GM12874 (cell line): ENCODE data around the gene SBSN.

Experiments
- CTCF ChIP-seq: IDR thresholded peaks from 2 replicates; pipeline ENCODE4 v1.5.1; 2011; ENCODE audit warnings: low read depth, mild to moderate bottlenecking, control low read depth, low read length, moderate library complexity; ENCODE audit not compliant: insufficient read depth

SBSN gene

GRCh38 chr19:35474104-35474503 is 54.0 kb downstream of the SBSN start:
- TF ChIP-seq CTCF = no peak
